ENCODE data around the gene CDCA7L. TPM values are rescaled to one million over a fixed set of nuclear protein-coding genes. Genes with fewer than 3 reads are reported as not detected.

CDCA7L gene
- total RNA-seq, 1 donor from 2014 or later, result 15.2 TPM

- H3K4me3 ChIP-seq (ENCODE audit: insufficient read depth, low read depth, low read length), result no peak overlapping the region
- no peak overlapping the region for H3K9ac ChIP-seq (ENCODE audit: low read length)
- no peak for TF ChIP-seq EZH2 (IDR thresholded peaks at IDR 0.05; ENCODE audit: insufficient read depth, low read length)
- TF ChIP-seq CTCF (IDR thresholded peaks at IDR 0.05; ENCODE audit: insufficient read depth, low read depth, low read length), result no peak
- no peaks in the 10 kb centered on the region for H3K36me3 ChIP-seq (ENCODE audit: insufficient read depth, low read length)
- H2AFZ ChIP-seq (ENCODE audit: low read depth, low read length), result no peak overlapping the region
- H3K4me2 ChIP-seq (ENCODE audit: low read length), result no peak overlapping the region
- Mint-ChIP-seq H3K4me1 (ENCODE audit: low read depth, unreplicated experiment) (no peaks in the 10 kb centered on the region), H3K36me3 (ENCODE audit: low read depth, unreplicated experiment) (no peaks in the 10 kb centered on the region), H3K4me3 (ENCODE audit: unreplicated experiment) (no peak overlapping the region), H3K9me3 (ENCODE audit: unreplicated experiment) (no peaks in the 10 kb centered on the region), H3K27me3 (ENCODE audit: low read depth, unreplicated experiment) (no peaks in the 10 kb centered on the region), H3K27ac (ENCODE audit: unreplicated experiment) (no peak overlapping the region)
- H4K20me1 ChIP-seq (ENCODE audit: insufficient read depth, low read length), result no peaks in the 10 kb centered on the region
- H3K79me2 ChIP-seq (ENCODE audit: insufficient read depth, low read length), result peaks cover 14% of the 10 kb centered on the region
- DNase-seq (ENCODE audit: low read depth), result no peak
- H3K9me3 ChIP-seq (ENCODE audit: insufficient read depth, low read depth, low read length), result no peaks in the 10 kb centered on the region
- H3K27me3 ChIP-seq (ENCODE audit: insufficient read depth, low read length), result no peaks in the 10 kb centered on the region
- H3K4me1 ChIP-seq (ENCODE audit: insufficient read depth, low read length), result no peaks in the 10 kb centered on the region
- H3K27ac ChIP-seq (ENCODE audit: low read depth, low read length), result no peak overlapping the region
- no peak for FAIRE-seq
Observed at GRCh38 chr7:21922605-21923004, 23.1 kb downstream of the CDCA7L start.

GRCh38 chr7:21920936-21921335, 24.8 kb downstream of the CDCA7L start:
- TF ChIP-seq CTCF (IDR thresholded peaks at IDR 0.05; ENCODE audit: insufficient read depth, low read depth, low read length) (no peak), EZH2 (IDR thresholded peaks at IDR 0.05; ENCODE audit: insufficient read depth, low read length) (no peak)
- Histone ChIP-seq H3K4me3 (ENCODE audit: insufficient read depth, low read depth, low read length) (no peak overlapping the region), H3K36me3 (ENCODE audit: insufficient read depth, low read length) (no peaks in the 10 kb centered on the region), H3K79me2 (ENCODE audit: insufficient read depth, low read length) (peaks cover 14% of the 10 kb centered on the region), H3K9ac (ENCODE audit: low read length) (no peak overlapping the region), H3K4me2 (ENCODE audit: low read length) (no peak overlapping the region), H2AFZ (ENCODE audit: low read depth, low read length) (no peak overlapping the region), H4K20me1 (ENCODE audit: insufficient read depth, low read length) (no peaks in the 10 kb centered on the region), H3K9me3 (ENCODE audit: insufficient read depth, low read depth, low read length) (no peaks in the 10 kb centered on the region), H3K27ac (ENCODE audit: low read depth, low read length) (no peak overlapping the region), H3K27me3 (ENCODE audit: insufficient read depth, low read length) (no peaks in the 10 kb centered on the region), H3K4me1 (ENCODE audit: insufficient read depth, low read length) (no peaks in the 10 kb centered on the region)
- no peaks in the 10 kb centered on the region for H3K36me3 Mint-ChIP-seq (ENCODE audit: low read depth, unreplicated experiment)
- DNase-seq (ENCODE audit: low read depth) (no peak), FAIRE-seq (no peak)
- H3K27me3 Mint-ChIP-seq (ENCODE audit: low read depth, unreplicated experiment), result no peaks in the 10 kb centered on the region
- H3K9me3 Mint-ChIP-seq (ENCODE audit: unreplicated experiment), result no peaks in the 10 kb centered on the region
- H3K4me1 Mint-ChIP-seq (ENCODE audit: low read depth, unreplicated experiment), result no peaks in the 10 kb centered on the region
- H3K4me3 Mint-ChIP-seq (ENCODE audit: unreplicated experiment), result no peak overlapping the region
- no peak overlapping the region for H3K27ac Mint-ChIP-seq (ENCODE audit: unreplicated experiment)

- H3K27ac ChIP-seq (ENCODE audit: low read depth, low read length), result no peak overlapping the region
- no peak overlapping the region for H3K9ac ChIP-seq (ENCODE audit: low read length)
- peaks cover 6% of the 10 kb centered on the region for H3K79me2 ChIP-seq (ENCODE audit: insufficient read depth, low read length)
- H2AFZ ChIP-seq (ENCODE audit: low read depth, low read length), result no peak overlapping the region
- H3K9me3 ChIP-seq (ENCODE audit: insufficient read depth, low read depth, low read length), result no peaks in the 10 kb centered on the region
- no peaks in the 10 kb centered on the region for H3K4me1 ChIP-seq (ENCODE audit: insufficient read depth, low read length)
- H3K27me3 ChIP-seq (ENCODE audit: insufficient read depth, low read length), result no peaks in the 10 kb centered on the region
- no peak for DNase-seq (ENCODE audit: low read depth)
- peaks cover 5% of the 10 kb centered on the region for H3K36me3 ChIP-seq (ENCODE audit: insufficient read depth, low read length)
- Mint-ChIP-seq H3K27me3 (ENCODE audit: low read depth, unreplicated experiment) (no peaks in the 10 kb centered on the region), H3K36me3 (ENCODE audit: low read depth, unreplicated experiment) (peaks cover 2% of the 10 kb centered on the region), H3K9me3 (ENCODE audit: unreplicated experiment) (no peaks in the 10 kb centered on the region), H3K4me1 (ENCODE audit: low read depth, unreplicated experiment) (no peaks in the 10 kb centered on the region), H3K27ac (ENCODE audit: unreplicated experiment) (no peak overlapping the region), H3K4me3 (ENCODE audit: unreplicated experiment) (no peak overlapping the region)
- TF ChIP-seq CTCF (IDR thresholded peaks at IDR 0.05; ENCODE audit: insufficient read depth, low read depth, low read length) (no peak), EZH2 (IDR thresholded peaks at IDR 0.05; ENCODE audit: insufficient read depth, low read length) (no peak)
- no peak overlapping the region for H3K4me2 ChIP-seq (ENCODE audit: low read length)
- no peak overlapping the region for H3K4me3 ChIP-seq (ENCODE audit: insufficient read depth, low read depth, low read length)
- FAIRE-seq, result no peak
- H4K20me1 ChIP-seq (ENCODE audit: insufficient read depth, low read length), result no peaks in the 10 kb centered on the region
Observed at GRCh38 chr7:21918216-21918615, 27.5 kb downstream of the CDCA7L start.

Measured in astrocyte (in vitro differentiated cells and primary cell).